Smooth muscle cell (in vitro differentiated cells): ENCODE results near the gene SPATA2L. TPM values are rescaled to one million over a fixed set of nuclear protein-coding genes. Genes with fewer than 3 reads are reported as not detected.
"Not testable (repeated sequence)": the region's sequence is repeated elsewhere in the genome, so short reads cannot be mapped to it uniquely, and the experiment has no call there.

ENCODE experiments used
- DNase-seq: peaks from one replicate; lab custom pipeline; 2025; ENCODE audit not compliant: unreplicated experiment; lab: John Stamatoyannopoulos, UW
- H2AFZ ChIP-seq: fragments of 200-600 bp; sonication (generic); 2 replicates; pipeline ENCODE4 v1.6.0; 2016; ENCODE audit warnings: antibody characterized with exemption, low read depth, mild to moderate bottlenecking
- H3F3A ChIP-seq: fragments of 200-600 bp; sonication (generic); 2 replicates; pipeline ENCODE4 v1.6.0; 2017; ENCODE audit warnings: antibody characterized with exemption, low read depth
- H3K27ac ChIP-seq: fragments of 200-600 bp; sonication (generic); 2 replicates; pipeline ENCODE4 v1.5.1; 2016; ENCODE audit warnings: low read depth, mild to moderate bottlenecking
- H3K27me3 ChIP-seq: fragments of 200-600 bp; sonication (generic); 2 replicates; pipeline ENCODE4 v1.6.1; 2016; ENCODE audit warnings: low read depth, mild to moderate bottlenecking
- H3K36me3 ChIP-seq: fragments of 200-600 bp; sonication (generic); 2 replicates; pipeline ENCODE4 v1.5.1; 2016; ENCODE audit warnings: low read depth
- H3K4me1 ChIP-seq: fragments of 200-600 bp; sonication (generic); 2 replicates; pipeline ENCODE4 v1.5.1; 2016; ENCODE audit warnings: low read depth
- H3K4me2 ChIP-seq: fragments of 200-600 bp; sonication (generic); 2 replicates; pipeline ENCODE4 v1.6.0; 2016; ENCODE audit warnings: mild to moderate bottlenecking
- H3K4me3 ChIP-seq: fragments of 200-600 bp; sonication (generic); 2 replicates; pipeline ENCODE4 v1.5.1; 2016; ENCODE audit warnings: mild to moderate bottlenecking
- H3K79me2 ChIP-seq: fragments of 200-600 bp; sonication (generic); 2 replicates; pipeline ENCODE4 v1.6.0; 2016; ENCODE audit warnings: low read depth, mild to moderate bottlenecking
- H3K9ac ChIP-seq: fragments of 200-600 bp; sonication (generic); 2 replicates; pipeline ENCODE4 v1.6.0; 2016; ENCODE audit warnings: low read depth
- H3K9me3 ChIP-seq: fragments of 200-600 bp; sonication (generic); replicated peaks from 2 replicates; pipeline ENCODE4 v1.5.1; 2016; ENCODE audit warnings: low read depth
- H4K20me1 ChIP-seq: fragments of 200-600 bp; sonication (generic); 2 replicates; pipeline ENCODE4 v1.6.0; 2016; ENCODE audit warnings: low read depth
- WGBS: methylation state at CpG from one replicate; pipeline ENCODE4 v1.1.7; 2016; ENCODE audit warnings: low lambda C conversion rate; 5-methylcytosine and 5-hydroxymethylcytosine counted together
- polyA plus RNA-seq: library from polyadenylated mRNA; unstranded; fragments of >200 nt; fragmentation: Nextera tagmentation; extraction: Ambion mirVana; gene quantifications from 2 replicates; pipeline ENCODE4 v1.2.1, GENCODE V29; 2016
- total RNA-seq: library from RNA; depleted of rRNA; stranded (reverse); fragments of >200 nt; gene quantifications from 2 replicates; pipeline ENCODE4 v1.2.3, GENCODE V29; 2014
- TF ChIP-seq, protein P1 (sequence below): fragments of 200-600 bp; sonication (generic); IDR thresholded peaks from 2 replicates; pipeline ENCODE4 v1.5.1; 2017; ENCODE audit warnings: borderline replicate concordance, mild to moderate bottlenecking, antibody characterized with exemption; ENCODE audit not compliant: insufficient read depth, poor library complexity, severe bottlenecking

The SPATA2L gene
- total and polyA plus RNA-seq, 2 experiments from 2014 or later = 7.8 to 14.1 TPM

DNA sequence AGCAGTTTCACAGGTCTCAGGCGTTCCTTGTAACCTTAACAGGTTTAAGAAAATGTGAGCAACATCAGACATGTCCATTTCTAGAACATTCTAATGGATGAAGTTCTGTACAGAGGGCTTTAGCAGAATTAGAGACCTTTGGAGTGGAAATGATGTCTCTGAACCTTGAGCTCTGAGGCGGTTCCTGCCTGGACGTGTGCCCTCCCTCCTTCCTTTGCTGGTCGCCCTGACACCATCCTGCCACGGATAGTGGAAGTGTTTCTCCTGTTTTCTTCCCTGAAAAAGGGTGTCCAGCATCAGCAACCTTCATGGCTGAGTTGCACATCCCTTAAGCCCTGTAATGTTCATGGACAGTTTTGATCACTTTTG, 32.7 kb downstream of the SPATA2L start:
- H4K20me1 ChIP-seq = no peaks in the 10 kb centered on the region
- WGBS = 97% methylated on average over 5 of the region's 5 CpGs

DNA sequence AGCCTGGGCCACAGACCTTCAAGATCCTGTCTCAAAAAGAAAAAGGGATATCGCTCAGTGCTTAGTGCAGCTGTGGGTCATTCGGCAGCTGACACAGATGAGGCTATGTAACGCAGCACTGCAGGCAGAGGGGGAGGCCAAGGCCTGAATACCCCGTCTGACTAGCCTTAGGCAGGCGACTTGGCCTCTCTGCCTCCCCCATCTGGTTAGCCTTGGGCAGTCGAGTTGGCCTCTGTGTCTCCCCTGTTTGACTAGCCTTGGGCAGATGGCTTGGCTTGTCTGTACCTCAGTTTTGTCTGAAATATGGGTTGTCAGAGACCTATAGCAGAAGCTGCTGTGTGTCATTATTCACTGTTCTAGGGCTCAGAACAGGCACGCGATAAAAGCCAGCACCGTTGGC, 33.9 kb downstream of the SPATA2L start:
- Histone ChIP-seq H3K79me2 (no peaks in the 10 kb centered on the region), H3K4me1 (no peaks in the 10 kb centered on the region), H3K9me3 (no peaks in the 10 kb centered on the region), H3K27me3 (no peaks in the 10 kb centered on the region), H3K4me2 (no peak overlapping the region), H3F3A (no peaks in the 10 kb centered on the region), H2AFZ (no peak overlapping the region), H3K9ac (no peak overlapping the region), H4K20me1 (no peaks in the 10 kb centered on the region), H3K36me3 (no peaks in the 10 kb centered on the region), H3K4me3 (no peak overlapping the region), H3K27ac (no peak overlapping the region)
- WGBS = 84% methylated on average over 9 of the region's 9 CpGs
- TF ChIP-seq, protein P1, sequence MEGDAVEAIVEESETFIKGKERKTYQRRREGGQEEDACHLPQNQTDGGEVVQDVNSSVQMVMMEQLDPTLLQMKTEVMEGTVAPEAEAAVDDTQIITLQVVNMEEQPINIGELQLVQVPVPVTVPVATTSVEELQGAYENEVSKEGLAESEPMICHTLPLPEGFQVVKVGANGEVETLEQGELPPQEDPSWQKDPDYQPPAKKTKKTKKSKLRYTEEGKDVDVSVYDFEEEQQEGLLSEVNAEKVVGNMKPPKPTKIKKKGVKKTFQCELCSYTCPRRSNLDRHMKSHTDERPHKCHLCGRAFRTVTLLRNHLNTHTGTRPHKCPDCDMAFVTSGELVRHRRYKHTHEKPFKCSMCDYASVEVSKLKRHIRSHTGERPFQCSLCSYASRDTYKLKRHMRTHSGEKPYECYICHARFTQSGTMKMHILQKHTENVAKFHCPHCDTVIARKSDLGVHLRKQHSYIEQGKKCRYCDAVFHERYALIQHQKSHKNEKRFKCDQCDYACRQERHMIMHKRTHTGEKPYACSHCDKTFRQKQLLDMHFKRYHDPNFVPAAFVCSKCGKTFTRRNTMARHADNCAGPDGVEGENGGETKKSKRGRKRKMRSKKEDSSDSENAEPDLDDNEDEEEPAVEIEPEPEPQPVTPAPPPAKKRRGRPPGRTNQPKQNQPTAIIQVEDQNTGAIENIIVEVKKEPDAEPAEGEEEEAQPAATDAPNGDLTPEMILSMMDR = no peak
- no peak for DNase-seq

More for the DNA sequence above, 32.7 kb downstream of the SPATA2L start:
- H3F3A ChIP-seq = no peaks in the 10 kb centered on the region
- H3K9me3 ChIP-seq = no peaks in the 10 kb centered on the region
- H3K27me3 ChIP-seq = no peaks in the 10 kb centered on the region
- TF ChIP-seq, protein P1 = no peak
- H3K79me2 ChIP-seq = no peaks in the 10 kb centered on the region
- no peak overlapping the region for H3K27ac ChIP-seq
- H3K4me1 ChIP-seq = no peaks in the 10 kb centered on the region
- no peak overlapping the region for H2AFZ ChIP-seq
- H3K9ac ChIP-seq = no peak overlapping the region
- H3K36me3 ChIP-seq = no peaks in the 10 kb centered on the region
- H3K4me3 ChIP-seq = no peak overlapping the region
- DNase-seq = no peak
- H3K4me2 ChIP-seq = no peak overlapping the region

DNA sequence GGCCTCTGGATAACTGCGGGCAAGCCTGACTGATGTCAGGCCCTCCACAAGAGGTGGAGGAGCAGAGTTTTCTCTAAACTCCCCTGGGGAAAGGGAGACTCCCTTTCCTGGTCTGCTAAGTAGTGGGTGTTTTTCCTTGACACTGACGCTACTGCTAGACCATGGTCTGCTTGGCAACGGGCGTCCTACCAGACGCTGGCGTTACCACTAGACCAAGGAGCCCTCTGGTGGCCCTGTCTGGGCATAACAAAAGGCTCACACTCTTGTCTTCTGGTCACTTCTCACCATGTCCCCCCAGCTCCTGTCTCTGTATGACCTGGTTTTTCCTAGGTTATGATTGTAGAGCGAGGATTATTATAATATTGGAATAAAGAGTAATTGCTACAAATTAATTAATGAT, 34.5 kb downstream of the SPATA2L start:
- not testable (repeated sequence) for H3K27me3 ChIP-seq, H3K4me1 ChIP-seq, DNase-seq, H3K4me2 ChIP-seq, H3K9me3 ChIP-seq, H3K4me3 ChIP-seq, H2AFZ ChIP-seq, H3K27ac ChIP-seq, H3K36me3 ChIP-seq, H3K79me2 ChIP-seq, H4K20me1 ChIP-seq, H3F3A ChIP-seq, H3K9ac ChIP-seq
- WGBS = 61% methylated on average over 7 of the region's 7 CpGs
- TF ChIP-seq, protein P1 = peak; percentile 28

DNA sequence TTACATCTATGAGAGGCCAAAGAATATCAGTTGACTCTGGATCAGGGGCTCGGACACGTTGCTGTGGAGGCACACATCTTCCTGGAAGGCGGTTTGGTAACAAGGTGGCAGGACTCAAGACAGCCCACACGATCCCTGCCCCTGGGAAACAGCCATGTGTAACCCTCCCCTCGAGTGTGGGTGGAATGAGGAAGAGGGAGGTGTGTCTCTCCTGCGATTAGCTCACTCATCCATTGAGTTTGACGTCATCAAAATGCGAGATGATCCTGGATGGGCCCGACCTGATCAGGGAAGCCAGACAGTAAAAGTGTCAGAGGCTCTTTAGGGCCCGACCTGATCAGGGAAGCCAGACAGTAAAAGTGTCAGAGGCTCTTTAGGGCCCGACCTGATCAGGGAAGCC, 37.3 kb downstream of the SPATA2L start:
- not testable (repeated sequence) for H3K4me3 ChIP-seq, H3K4me2 ChIP-seq, H3K9me3 ChIP-seq, H3K4me1 ChIP-seq, H3K27me3 ChIP-seq, H3K79me2 ChIP-seq, H3K27ac ChIP-seq, H3K36me3 ChIP-seq, H2AFZ ChIP-seq, H3K9ac ChIP-seq, H3F3A ChIP-seq, DNase-seq, H4K20me1 ChIP-seq
- WGBS = 95% methylated on average over 11 of the region's 11 CpGs
